K562 (cell line): ENCODE results near the gene CCDC137. TPM values are rescaled to one million over a fixed set of nuclear protein-coding genes. Genes with fewer than 3 reads are reported as not detected.

Experiments
- ARID3A ChIP-seq: IDR thresholded peaks from 2 replicates; pipeline ENCODE4 v1.6.1; 2012; ENCODE audit warnings: low read depth, low read length, improper control_type of control experiment, borderline replicate concordance
- ATF1 ChIP-seq, 2 experiments: fragments of 450-650 bp in 1 of 2; IDR thresholded peaks; 2 replicates each; pipeline ENCODE4 v1.6.1; 2016; ENCODE audit warnings: missing compliant biosample characterization in 1 of 2, missing genetic modification characterization in 1 of 2
- ATF6 ChIP-seq: sonication (generic); formaldehyde crosslinking; IDR thresholded peaks from 2 replicates; pipeline ENCODE4 v1.4.0; 2020; ENCODE audit warnings: mild to moderate bottlenecking, missing genetic modification reagents
- BCL6 ChIP-seq: fragments of 250-450 bp; sonication (Bioruptor Pico); IDR thresholded peaks from 2 replicates; pipeline ENCODE4 v1.4.0; 2020
- COPS2 ChIP-seq: fragments of 450-650 bp; conservative IDR thresholded peaks from 2 replicates; pipeline ENCODE4 v1.6.1; 2016; ENCODE audit warnings: mild to moderate bottlenecking, moderate library complexity
- NBN ChIP-seq: fragments of 450-650 bp; IDR thresholded peaks from 2 replicates; pipeline ENCODE4 v1.6.1; 2016; ENCODE audit warnings: low read depth, mild to moderate bottlenecking
- PHF21A ChIP-seq: fragments of 450-650 bp; IDR thresholded peaks from 2 replicates; pipeline ENCODE4 v1.6.1; 2017; ENCODE audit warnings: low read depth, borderline replicate concordance
- RBFOX2 ChIP-seq: fragments of 200-400 bp; formaldehyde crosslinking; IDR thresholded peaks from 2 replicates; pipeline ENCODE4 v1.6.1; 2017; ENCODE audit warnings: low read depth, mild to moderate bottlenecking, low read length, moderate library complexity
- TEAD4 ChIP-seq, 2 experiments: sonication (generic) in 1 of 2; formaldehyde crosslinking in 1 of 2; IDR thresholded peaks; 2 replicates each; pipeline versions ENCODE4 v1.6.1 to v1.8.0; 2012 to 2022; ENCODE audit warnings: borderline replicate concordance in 1 of 2, inconsistent platforms in 1 of 2, low read length in 1 of 2, mild to moderate bottlenecking in 1 of 2, missing genetic modification reagents in 1 of 2
- ZBTB2 ChIP-seq: fragments of 450-650 bp; IDR thresholded peaks from 2 replicates; pipeline ENCODE4 v1.6.1; 2016; ENCODE audit warnings: antibody characterized with exemption
- ZNF740 ChIP-seq, 3 experiments: fragments of 200-800 bp in 1 of 3; sonication (Bioruptor generic) in 1 of 3; sonication (generic) in 1 of 3; formaldehyde crosslinking in 1 of 3; IDR thresholded peaks; 2 replicates each; pipeline versions ENCODE4 v1.6.1 to v1.8.0; 2016 to 2022; ENCODE audit warnings: mild to moderate bottlenecking in 2 of 3, missing compliant biosample characterization in 2 of 3, missing genetic modification characterization in 2 of 3, missing genetic modification reagents in 1 of 3
- ZNF785 ChIP-seq: fragments of 250-450 bp; sonication (Bioruptor Pico); IDR thresholded peaks from 2 replicates; pipeline ENCODE4 v1.4.0; 2020; ENCODE audit warnings: mild to moderate bottlenecking
- polyA plus RNA-seq, 8 experiments: library from polyadenylated mRNA; depleted of rRNA in 4 of 8; stranded (reverse) in 5 of 8; unstranded in 3 of 8; fragments of >200 nt; fragmentation: Nextera tagmentation in 2 of 8; fragmentation: Illumina TruSeq in 1 of 8; extraction: Ambion mirVana in 2 of 8; extraction: Trizol in 1 of 8; gene quantifications; 2 replicates each; pipeline versions ENCODE4 v1.2.1 to v1.2.3, GENCODE V29; 2011 to 2014; ENCODE audit warnings: inconsistent platforms in 1 of 8, missing spikeins in 1 of 8
- total RNA-seq, 7 experiments: library from RNA; depleted of rRNA in 6 of 7; stranded (reverse); fragments of >200 nt in 6 of 7; fragmentation: Illumina TruSeq in 2 of 7; extraction: Trizol in 2 of 7; gene quantifications; 2 replicates each; pipeline versions ENCODE4 v1.2.1 to v1.2.3, GENCODE V29; 2011 to 2021; ENCODE audit warnings: low replicate concordance in 1 of 7
- TF ChIP-seq, protein P1 (sequence below), 2 experiments: fragments of 450-650 bp; conservative IDR thresholded peaks; 2 replicates each; pipeline ENCODE4 v1.6.1; 2017; ENCODE audit warnings: mild to moderate bottlenecking in 2 of 2, moderate library complexity in 2 of 2

Gene CCDC137
- total and polyA plus RNA-seq, 9 of the 15 experiments (the other 6 are each of a cell fraction or from before 2014, with no cell fraction given): 2.3 to 68.1 (median 38.3) TPM

GRCh38 chr17:81702934-81703746 is 36.6 kb downstream of the CCDC137 start, which contains the start of gene MRPL12 (continued):
- TF ChIP-seq, protein P1, sequence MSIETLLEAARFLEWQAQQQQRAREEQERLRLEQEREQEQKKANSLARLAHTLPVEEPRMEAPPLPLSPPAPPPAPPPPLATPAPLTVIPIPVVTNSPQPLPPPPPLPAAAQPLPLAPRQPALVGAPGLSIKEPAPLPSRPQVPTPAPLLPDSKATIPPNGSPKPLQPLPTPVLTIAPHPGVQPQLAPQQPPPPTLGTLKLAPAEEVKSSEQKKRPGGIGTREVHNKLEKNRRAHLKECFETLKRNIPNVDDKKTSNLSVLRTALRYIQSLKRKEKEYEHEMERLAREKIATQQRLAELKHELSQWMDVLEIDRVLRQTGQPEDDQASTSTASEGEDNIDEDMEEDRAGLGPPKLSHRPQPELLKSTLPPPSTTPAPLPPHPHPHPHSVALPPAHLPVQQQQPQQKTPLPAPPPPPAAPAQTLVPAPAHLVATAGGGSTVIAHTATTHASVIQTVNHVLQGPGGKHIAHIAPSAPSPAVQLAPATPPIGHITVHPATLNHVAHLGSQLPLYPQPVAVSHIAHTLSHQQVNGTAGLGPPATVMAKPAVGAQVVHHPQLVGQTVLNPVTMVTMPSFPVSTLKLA (conservative IDR thresholded peaks at IDR 0.05): peak; percentile 81 to 95
- TF ChIP-seq ARID3A (no peak), ZNF785 (CRISPR knock-in tag) (no peak), NBN (no peak; the same call in 1 of the 2 replicates), TEAD4 (IDR thresholded peaks at IDR 0.05; ENCODE audit: low read length) (no peak), TEAD4 (CRISPR knock-in tag; IDR thresholded peaks at IDR 0.05; ENCODE audit: borderline replicate concordance) (no peak), BCL6 (CRISPR knock-in tag) (no peak), COPS2 (no peak), ATF6 (CRISPR knock-in tag) (0 out of 2 replicates have a peak, but pooled peaks have one; percentile 18), RBFOX2 (peak; percentile 98), ZBTB2 (peak; percentile 29; the same call in 1 of the 2 replicates), ZNF740 (CRISPR knock-in tag; IDR thresholded peaks at IDR 0.05) (no peak), ZNF740 (tag; IDR thresholded peaks at IDR 0.05) (no peak), ATF1 (CRISPR knock-in tag; IDR thresholded peaks at IDR 0.05) (peak; percentile 43; the same call in 1 of the 2 replicates), ATF1 (tag; IDR thresholded peaks at IDR 0.05) (peak; percentile 95), PHF21A (no peak)
